GM12878 (cell line): ENCODE data around the gene CALCR. TPM values are rescaled to one million over a fixed set of nuclear protein-coding genes. Genes with fewer than 3 reads are reported as not detected.

Experiments
- ATAC-seq: fragments of 200-7000 bp; cut with Tn5 transposase; 3 replicates; pipeline ENCODE4 v1.9.1; 2020; ENCODE audit warnings: mild to moderate bottlenecking, moderate library complexity
- BruUV-seq: library from RNA; stranded (reverse); fragments of 400-500 nt; replicated peaks from 2 replicates; lab custom pipeline; 2021; lab: Mats Ljungman, UMichigan
- CTCF ChIA-PET: fragments of 300-600 bp; sonication (Branson Sonifier 250); formaldehyde crosslinking; extraction: SDS; loops from one replicate; lab custom pipeline; 2021; ENCODE audit warnings: inconsistent platforms; lab: Yijun Ruan, JAX
- POLR2A ChIA-PET: fragments of 350-600 bp; formaldehyde crosslinking; extraction: SDS; loops from one replicate; lab custom pipeline; 2021; ENCODE audit warnings: inconsistent platforms; lab: Charles Lee
- RAD21 ChIA-PET: fragments of 300-600 bp; sonication (Branson Sonifier 250); formaldehyde crosslinking; loops from one replicate; lab custom pipeline; 2023; ENCODE audit warnings: antibody characterized with exemption; ENCODE audit not compliant: unreplicated experiment; lab: Charles Lee
- SMC1A ChIA-PET: fragments of 300-600 bp; sonication (Branson Sonifier 250); formaldehyde crosslinking; loops from one replicate; lab custom pipeline; 2023; ENCODE audit not compliant: unreplicated experiment, uncharacterized antibody; lab: Charles Lee
- DNase-seq: peaks from one replicate; pipeline ENCODE4 v3.0.0-alpha.2; 2011; ENCODE audit warnings: low read depth, low spot score
- FAIRE-seq: peaks from 3 replicates; lab custom pipeline; 2011; peaks lifted over from hg19 to GRCh38; lab: Jason Lieb, UNC
- H2AFZ ChIP-seq: 2 replicates; pipeline ENCODE4 v1.6.0; 2011; ENCODE audit warnings: low read depth, low read length, control low read depth; ENCODE audit not compliant: control insufficient read depth
- H3K27ac ChIP-seq: 2 replicates; pipeline ENCODE4 v1.5.1; 2011; ENCODE audit warnings: control low read depth; ENCODE audit not compliant: control insufficient read depth, insufficient read depth
- H3K27me3 ChIP-seq, 2 experiments: replicated peaks in 1 of 2; 2 replicates each; pipeline versions ENCODE4 v1.6.0 to v1.6.1; 2011; ENCODE audit warnings: low read length in 1 of 2; ENCODE audit not compliant: control insufficient read depth in 2 of 2, insufficient read depth in 2 of 2
- H3K36me3 ChIP-seq, 2 experiments: 2 replicates each; pipeline ENCODE4 v1.5.1; 2011; ENCODE audit warnings: low read length in 1 of 2; ENCODE audit not compliant: control insufficient read depth in 2 of 2, insufficient read depth in 2 of 2
- H3K4me1 ChIP-seq: 2 replicates; pipeline ENCODE4 v1.6.1; 2011; ENCODE audit warnings: mild to moderate bottlenecking, low read length, moderate library complexity, mixed read lengths; ENCODE audit not compliant: control insufficient read depth, insufficient read depth
- H3K4me2 ChIP-seq: 2 replicates; pipeline ENCODE4 v1.6.0; 2011; ENCODE audit warnings: control low read depth; ENCODE audit not compliant: control insufficient read depth, insufficient read depth
- H3K4me3 ChIP-seq: fragments of 200-600 bp; sonication (generic); 2 replicates; pipeline ENCODE4 v1.5.1; 2016
- H3K79me2 ChIP-seq: 2 replicates; pipeline ENCODE4 v1.6.0; 2011; ENCODE audit warnings: low read length; ENCODE audit not compliant: control insufficient read depth, insufficient read depth
- H3K9ac ChIP-seq: 2 replicates; pipeline ENCODE4 v1.8.0; 2011; ENCODE audit warnings: low read length, control low read depth, mixed read lengths; ENCODE audit not compliant: control insufficient read depth, insufficient read depth
- H3K9me3 ChIP-seq: replicated peaks from 3 replicates; pipeline ENCODE4 v1.5.1; 2011; ENCODE audit warnings: mild to moderate bottlenecking, low read length; ENCODE audit not compliant: control insufficient read depth, insufficient read depth
- H4K20me1 ChIP-seq: 2 replicates; pipeline ENCODE4 v1.6.0; 2011; ENCODE audit not compliant: control insufficient read depth, insufficient read depth
- CEBPZ ChIP-seq: fragments of 150-350 bp; IDR thresholded peaks from 2 replicates; pipeline ENCODE4 v1.6.1; 2016; ENCODE audit warnings: low read depth, low read length
- ELK1 ChIP-seq: IDR thresholded peaks from 2 replicates; pipeline ENCODE4 v1.6.1; 2012; ENCODE audit warnings: low read depth, low read length, improper control_type of control experiment
- IKZF2 ChIP-seq, 2 experiments: fragments of 450-650 bp; IDR thresholded peaks; 2 replicates each; pipeline ENCODE4 v1.6.1; 2017; ENCODE audit warnings: mild to moderate bottlenecking in 2 of 2, moderate library complexity in 2 of 2
- MEF2A ChIP-seq: IDR thresholded peaks from 2 replicates; pipeline ENCODE4 v1.6.1; 2011; ENCODE audit warnings: low read depth, mild to moderate bottlenecking, low read length, moderate library complexity; ENCODE audit not compliant: insufficient read depth
- MXI1 ChIP-seq: fragments of 150-350 bp; IDR thresholded peaks from 2 replicates; pipeline ENCODE4 v1.6.1; 2011; ENCODE audit warnings: low read depth, mild to moderate bottlenecking, inconsistent platforms, low read length, improper control_type of control experiment
- PKNOX1 ChIP-seq: fragments of 450-650 bp; IDR thresholded peaks from 2 replicates; pipeline ENCODE4 v1.6.1; 2016; ENCODE audit warnings: mild to moderate bottlenecking
- RB1 ChIP-seq: fragments of 450-650 bp; formaldehyde crosslinking; IDR thresholded peaks from 2 replicates; pipeline ENCODE4 v1.6.1; 2017; ENCODE audit warnings: mild to moderate bottlenecking, borderline replicate concordance
- ZNF622 ChIP-seq: fragments of 450-650 bp; IDR thresholded peaks from 2 replicates; pipeline ENCODE4 v1.6.1; 2017; ENCODE audit warnings: mild to moderate bottlenecking, inconsistent platforms
- WGBS: methylation state at CpG from one replicate; pipeline ENCODE4 v1.1.6; 2016; ENCODE audit warnings: low lambda C conversion rate; ENCODE audit not compliant: insufficient replicate concordance, insufficient coverage; ENCODE audit errors: missing lambda C conversion rate; 5-methylcytosine and 5-hydroxymethylcytosine counted together
- in situ Hi-C: fragments of 300-500 bp; cut with MboI; formaldehyde crosslinking; loops from 9 replicates; pipeline ENCODE4 v1.14.3; 2018; ENCODE audit warnings: mixed read lengths
- intact Hi-C: fragments of 100-400 bp; cut with micrococcal nuclease; formaldehyde crosslinking; loops from one replicate; pipeline ENCODE4 v1.14.2; 2022; ENCODE audit not compliant: unreplicated experiment
- polyA plus RNA-seq, 11 experiments: library from polyadenylated mRNA; depleted of rRNA in 4 of 11; unstranded in 6 of 11; stranded (reverse) in 5 of 11; fragments of >200 nt; fragmentation: Nextera tagmentation in 4 of 11; fragmentation: Illumina TruSeq in 1 of 11; extraction: Ambion mirVana in 4 of 11; extraction: Trizol in 1 of 11; gene quantifications; 1 replicate in 1 of 11; 2 replicates in 10 of 11; pipeline versions ENCODE4 v1.2.1 to v1.2.3, GENCODE V29; 2011 to 2016; ENCODE audit warnings: inconsistent platforms in 2 of 11, missing spikeins in 2 of 11, low read depth in 1 of 11
- total RNA-seq, 4 experiments: library from RNA; depleted of rRNA in 3 of 4; stranded (reverse); fragments of >200 nt in 3 of 4; fragmentation: Illumina TruSeq in 1 of 4; extraction: Trizol in 1 of 4; gene quantifications; 2 replicates each; pipeline versions ENCODE4 v1.2.1 to v1.2.3, GENCODE V29; 2013 to 2021

Gene CALCR
- total and polyA plus RNA-seq, 10 of the 15 experiments (the other 5 are each of a cell fraction or from before 2014, with no cell fraction given), result not detected

GRCh38 chr7:93427107-93427506 lies 147.4 kb downstream of the CALCR start (continued):
- TF ChIP-seq CEBPZ, result no peak
- TF ChIP-seq, all 136 proteins: peak for 0

GRCh38 chr7:93426155-93426696 lies 148.3 kb downstream of the CALCR start:
- FAIRE-seq (no peak), ATAC-seq (no peak), DNase-seq (no peak)
- no peaks in the 10 kb centered on the region for H3K9me3 ChIP-seq
- H4K20me1 ChIP-seq, result no peaks in the 10 kb centered on the region
- H3K27ac ChIP-seq, result no peak overlapping the region
- ChIA-PET CTCF (interaction anchor here (2.5 kb wide), 1 partner anchor 11 kb away, joined by 9 read pairs; no protein-coding TSS in a partner anchor), POLR2A (no interaction called here), SMC1A (no interaction called here), RAD21 (no interaction called here)
- no peaks in the 10 kb centered on the region for H3K4me1 ChIP-seq
- BruUV-seq, result no TSS peak
- no peak overlapping the region for H2AFZ ChIP-seq
- no peaks in the 10 kb centered on the region for H3K79me2 ChIP-seq
- WGBS, result 77% methylated on average over 15 of the region's 15 CpGs
- intact Hi-C loops (no loop called here), in situ Hi-C loops (no loop called here)
- TF ChIP-seq MEF2A, result no peak
- no peak for TF ChIP-seq ZNF622
- TF ChIP-seq ELK1, result no peak
- TF ChIP-seq IKZF2 (IDR thresholded peaks at IDR 0.05), result no peak
- no peak for TF ChIP-seq RB1
- no peak for TF ChIP-seq PKNOX1
- TF ChIP-seq MXI1, result no peak
- H3K9ac ChIP-seq, result no peak overlapping the region
- H3K4me2 ChIP-seq, result no peak overlapping the region
- no peaks in the 10 kb centered on the region for H3K36me3 ChIP-seq
- no peak overlapping the region for H3K4me3 ChIP-seq
- no peaks in the 10 kb centered on the region for H3K27me3 ChIP-seq
